ENCODE results near the gene ARID5A.
"Not testable (repeated sequence)": the region's sequence is repeated elsewhere in the genome, so short reads cannot be mapped to it uniquely, and the experiment has no call there.

Gene ARID5A

DNA sequence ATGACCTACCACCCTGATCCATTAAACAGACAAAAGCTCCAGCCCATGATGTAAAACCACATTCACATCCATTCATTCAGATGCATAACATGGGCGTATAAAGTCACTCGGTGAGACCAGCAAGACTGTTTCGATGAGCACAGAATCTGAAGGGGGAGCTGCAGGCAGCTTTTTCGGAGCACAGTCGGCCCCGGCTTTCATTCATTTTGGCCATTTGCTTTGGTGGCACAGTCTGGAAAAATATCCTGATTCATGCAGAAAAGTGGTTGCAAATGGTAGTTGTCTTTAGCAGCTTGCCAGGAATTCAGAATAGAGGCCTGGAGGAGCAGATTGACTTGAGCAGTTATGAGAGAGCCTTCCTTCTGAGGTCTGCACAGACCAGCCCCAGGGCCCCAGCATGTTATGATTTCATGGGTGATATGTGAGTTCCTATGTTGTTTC, 11.2 kb downstream of the ARID5A start:
- no peak for DNase-seq
- Mint-ChIP-seq H3K27ac (no peak overlapping the region), H3K4me3 (no peak overlapping the region), H3K36me3 (peaks cover 58% of the 10 kb centered on the region), H3K27me3 (peaks cover 1% of the 10 kb centered on the region), H3K4me1 (peaks cover 50% of the 10 kb centered on the region), H3K9me3 (no peaks in the 10 kb centered on the region)
- CTCF ChIA-PET = interaction anchor here (0.6 to 1.8 kb wide), 9 partner anchors 7 to 140 kb away, joined by 3 to 6 read pairs (median 3); partner anchors contain the start of gene ARID5A

DNA sequence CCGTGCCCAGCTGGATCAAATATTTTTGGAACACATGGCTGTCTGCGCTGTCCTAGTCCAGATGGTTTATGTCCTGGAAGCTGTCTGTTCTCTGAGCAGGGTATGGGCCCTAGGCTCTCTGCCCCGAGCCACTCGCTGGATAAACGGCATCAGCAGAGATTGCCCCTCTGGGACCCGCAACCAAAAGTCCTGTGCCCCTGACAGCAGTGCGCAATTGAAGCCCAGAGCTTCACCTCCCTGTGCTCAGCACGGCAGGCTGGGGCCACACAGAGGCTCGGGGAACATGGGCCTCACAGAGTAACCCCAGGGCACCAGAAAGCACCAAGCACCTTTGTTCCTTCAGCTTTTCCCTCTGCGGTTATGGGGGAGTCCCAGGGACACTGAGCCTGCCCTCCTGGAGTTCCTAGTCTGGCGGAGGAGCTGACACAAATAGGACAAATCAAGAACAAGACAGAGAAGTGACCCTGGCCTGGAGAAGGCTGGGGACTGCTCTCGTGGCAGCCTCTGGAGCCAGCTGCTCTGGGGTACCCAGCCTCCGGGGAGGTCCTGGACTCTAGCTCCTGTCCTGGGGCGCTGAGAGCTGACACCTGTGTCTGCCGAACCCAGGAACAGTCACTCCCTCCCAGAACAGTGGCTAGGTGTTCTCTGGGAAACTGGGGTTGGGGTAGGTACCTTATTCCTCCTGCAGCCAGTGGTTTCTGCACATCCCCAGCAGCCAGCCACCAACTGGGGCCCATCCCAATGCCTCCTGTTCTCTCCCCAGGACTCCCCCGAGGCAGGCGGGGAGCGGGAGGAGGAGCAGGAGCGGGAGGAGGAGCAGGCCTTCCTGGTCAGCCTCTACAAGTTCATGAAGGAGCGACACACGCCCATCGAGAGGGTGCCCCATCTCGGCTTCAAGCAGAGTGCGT, 12.3 kb downstream of the ARID5A start:
- CTCF ChIA-PET = interaction anchor here (1.2 to 1.8 kb wide), 4 partner anchors 11 to 51 kb away, joined by 3 to 6 read pairs (median 4); partner anchors contain the start of gene ARID5A
- no peak for DNase-seq
- no peaks in the 10 kb centered on the region for H3K9me3 Mint-ChIP-seq
- H3K27me3 Mint-ChIP-seq = no peaks in the 10 kb centered on the region
- peaks cover 55% of the 10 kb centered on the region for H3K36me3 Mint-ChIP-seq
- no peak overlapping the region for H3K4me3 Mint-ChIP-seq
- no peak overlapping the region for H3K27ac Mint-ChIP-seq
- peaks cover 49% of the 10 kb centered on the region for H3K4me1 Mint-ChIP-seq

DNA sequence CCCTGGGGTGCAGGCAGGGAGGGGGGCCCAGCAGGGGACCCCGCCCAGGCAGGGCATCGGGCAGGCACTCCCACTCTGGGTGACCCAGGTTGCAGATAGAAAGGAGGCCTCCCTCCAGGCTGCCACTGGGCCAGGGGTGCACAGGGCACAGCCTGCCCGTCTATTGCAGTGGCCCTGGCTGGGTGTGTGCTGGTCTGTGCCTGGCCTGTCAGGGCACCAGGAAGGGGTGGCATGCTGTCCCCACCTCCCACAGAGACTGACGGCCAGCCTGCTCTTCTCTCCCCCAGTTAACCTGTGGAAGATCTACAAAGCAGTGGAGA, 12.9 kb downstream of the ARID5A start:
- DNase-seq = no peak
- H3K27me3 Mint-ChIP-seq = peaks cover 1% of the 10 kb centered on the region
- peaks cover 49% of the 10 kb centered on the region for H3K4me1 Mint-ChIP-seq
- CTCF ChIA-PET = interaction anchor here (1.3 kb wide), 1 partner anchor 21 kb away, joined by 4 read pairs; no protein-coding TSS in a partner anchor
- no peak overlapping the region for H3K4me3 Mint-ChIP-seq
- H3K36me3 Mint-ChIP-seq = peaks cover 49% of the 10 kb centered on the region
- H3K27ac Mint-ChIP-seq = no peak overlapping the region
- no peaks in the 10 kb centered on the region for H3K9me3 Mint-ChIP-seq

DNA sequence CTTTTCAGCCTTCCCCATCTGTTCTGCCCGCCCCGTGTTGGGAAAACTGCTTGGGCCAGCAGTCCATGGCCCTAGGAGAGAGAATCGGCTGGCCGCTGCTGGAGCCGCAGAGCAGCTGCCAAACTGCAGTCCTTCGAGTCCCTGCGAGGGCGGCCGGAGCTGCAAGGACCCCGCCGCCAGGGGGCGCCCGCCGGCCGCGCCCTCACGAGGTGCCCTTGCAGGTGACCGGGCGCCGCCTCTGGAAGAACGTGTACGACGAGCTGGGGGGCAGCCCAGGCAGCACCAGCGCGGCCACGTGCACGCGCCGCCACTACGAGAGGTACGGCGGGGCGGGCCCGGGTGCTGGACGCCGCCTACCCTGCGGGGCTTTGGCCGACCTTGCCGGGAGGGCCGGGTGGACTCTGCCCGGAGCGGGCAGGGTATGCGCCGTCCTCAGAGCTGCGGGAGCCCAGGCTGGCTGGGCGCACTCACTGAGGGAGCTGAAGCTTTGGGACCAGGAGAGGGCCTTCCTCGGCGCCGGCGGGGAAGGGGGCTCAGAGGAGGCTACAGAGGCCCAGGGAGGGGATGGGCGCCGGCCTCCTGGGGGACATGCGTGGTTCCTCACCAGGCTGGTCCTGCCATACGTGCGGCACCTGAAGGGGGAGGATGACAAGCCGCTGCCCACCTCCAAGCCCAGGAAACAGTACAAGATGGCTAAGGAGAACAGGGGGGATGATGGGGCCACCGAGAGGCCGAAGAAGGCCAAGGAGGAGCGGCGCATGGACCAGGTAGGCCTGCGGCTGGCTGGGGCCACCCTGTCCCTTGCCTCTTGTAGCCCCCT, 13.6 kb downstream of the ARID5A start:
- Mint-ChIP-seq H3K9me3 (no peaks in the 10 kb centered on the region), H3K36me3 (peaks cover 45% of the 10 kb centered on the region), H3K4me1 (peaks cover 48% of the 10 kb centered on the region), H3K27ac (no peak overlapping the region), H3K4me3 (no peak overlapping the region), H3K27me3 (peaks cover 6% of the 10 kb centered on the region)
- no peak for DNase-seq
- CTCF ChIA-PET = no interaction called here

DNA sequence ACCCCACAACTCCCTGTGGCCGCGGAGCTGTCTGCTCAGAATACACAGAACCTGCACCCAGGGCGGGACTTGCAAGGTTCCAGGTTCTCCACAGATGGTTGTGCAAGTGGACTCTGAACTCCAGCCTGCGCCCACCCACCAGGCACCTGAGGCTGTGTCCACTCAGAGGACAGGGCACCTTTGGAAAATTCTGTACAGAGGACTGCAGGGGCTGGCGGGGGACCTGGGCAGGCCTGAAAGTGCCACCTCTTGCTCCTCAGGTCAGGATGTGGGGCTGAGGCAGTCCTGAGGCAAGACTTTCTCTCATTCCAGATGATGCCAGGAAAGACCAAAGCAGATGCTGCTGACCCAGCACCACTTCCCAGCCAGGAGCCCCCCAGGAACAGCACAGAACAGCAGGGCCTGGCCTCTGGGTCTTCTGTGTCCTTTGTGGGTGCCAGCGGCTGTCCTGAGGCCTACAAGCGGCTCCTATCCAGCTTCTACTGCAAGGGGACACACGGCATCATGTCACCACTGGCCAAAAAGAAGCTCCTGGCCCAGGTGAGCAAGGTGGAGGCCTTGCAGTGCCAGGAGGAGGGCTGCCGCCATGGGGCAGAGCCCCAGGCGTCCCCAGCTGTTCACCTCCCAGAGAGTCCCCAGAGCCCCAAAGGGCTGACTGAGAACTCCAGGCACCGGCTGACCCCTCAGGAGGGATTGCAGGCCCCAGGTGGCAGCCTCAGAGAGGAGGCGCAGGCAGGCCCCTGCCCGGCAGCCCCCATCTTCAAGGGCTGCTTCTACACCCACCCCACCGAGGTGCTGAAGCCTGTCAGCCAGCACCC, 14.4 kb downstream of the ARID5A start:
- Mint-ChIP-seq H3K9me3 (no peaks in the 10 kb centered on the region), H3K4me3 (no peak overlapping the region), H3K4me1 (peaks cover 40% of the 10 kb centered on the region), H3K36me3 (peaks cover 39% of the 10 kb centered on the region), H3K27ac (no peak overlapping the region), H3K27me3 (peaks cover 6% of the 10 kb centered on the region)
- CTCF ChIA-PET = no interaction called here
- no peak for DNase-seq

DNA sequence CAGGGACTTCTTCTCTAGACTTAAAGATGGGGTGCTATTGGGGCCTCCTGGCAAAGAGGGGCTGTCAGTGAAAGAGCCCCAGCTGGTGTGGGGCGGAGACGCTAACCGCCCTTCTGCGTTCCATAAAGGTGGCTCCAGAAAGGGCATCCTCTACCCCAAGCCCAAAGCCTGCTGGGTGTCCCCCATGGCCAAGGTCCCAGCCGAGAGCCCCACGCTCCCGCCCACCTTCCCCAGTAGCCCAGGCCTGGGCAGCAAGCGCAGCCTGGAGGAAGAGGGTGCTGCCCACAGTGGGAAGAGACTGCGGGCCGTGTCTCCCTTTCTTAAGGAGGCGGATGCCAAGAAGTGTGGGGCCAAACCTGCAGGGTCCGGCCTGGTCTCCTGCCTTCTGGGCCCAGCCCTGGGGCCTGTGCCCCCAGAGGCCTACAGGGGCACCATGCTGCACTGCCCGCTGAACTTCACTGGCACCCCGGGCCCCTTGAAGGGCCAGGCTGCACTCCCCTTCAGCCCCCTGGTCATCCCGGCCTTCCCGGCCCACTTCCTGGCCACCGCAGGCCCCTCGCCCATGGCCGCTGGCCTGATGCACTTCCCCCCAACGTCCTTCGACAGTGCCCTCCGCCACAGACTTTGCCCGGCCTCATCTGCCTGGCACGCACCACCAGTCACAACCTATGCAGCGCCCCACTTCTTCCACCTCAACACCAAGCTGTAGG, 15.2 kb downstream of the ARID5A start:
- peaks cover 33% of the 10 kb centered on the region for H3K36me3 Mint-ChIP-seq
- peaks cover 36% of the 10 kb centered on the region for H3K4me1 Mint-ChIP-seq
- CTCF ChIA-PET = interaction anchor here (3.9 kb wide), 1 partner anchor 145 kb away, joined by 53 read pairs; no protein-coding TSS in a partner anchor
- no peak overlapping the region for H3K4me3 Mint-ChIP-seq
- no peak for DNase-seq
- H3K27me3 Mint-ChIP-seq = peaks cover 6% of the 10 kb centered on the region
- peak overlapping the region; percentile 1 for H3K27ac Mint-ChIP-seq
- no peaks in the 10 kb centered on the region for H3K9me3 Mint-ChIP-seq

DNA sequence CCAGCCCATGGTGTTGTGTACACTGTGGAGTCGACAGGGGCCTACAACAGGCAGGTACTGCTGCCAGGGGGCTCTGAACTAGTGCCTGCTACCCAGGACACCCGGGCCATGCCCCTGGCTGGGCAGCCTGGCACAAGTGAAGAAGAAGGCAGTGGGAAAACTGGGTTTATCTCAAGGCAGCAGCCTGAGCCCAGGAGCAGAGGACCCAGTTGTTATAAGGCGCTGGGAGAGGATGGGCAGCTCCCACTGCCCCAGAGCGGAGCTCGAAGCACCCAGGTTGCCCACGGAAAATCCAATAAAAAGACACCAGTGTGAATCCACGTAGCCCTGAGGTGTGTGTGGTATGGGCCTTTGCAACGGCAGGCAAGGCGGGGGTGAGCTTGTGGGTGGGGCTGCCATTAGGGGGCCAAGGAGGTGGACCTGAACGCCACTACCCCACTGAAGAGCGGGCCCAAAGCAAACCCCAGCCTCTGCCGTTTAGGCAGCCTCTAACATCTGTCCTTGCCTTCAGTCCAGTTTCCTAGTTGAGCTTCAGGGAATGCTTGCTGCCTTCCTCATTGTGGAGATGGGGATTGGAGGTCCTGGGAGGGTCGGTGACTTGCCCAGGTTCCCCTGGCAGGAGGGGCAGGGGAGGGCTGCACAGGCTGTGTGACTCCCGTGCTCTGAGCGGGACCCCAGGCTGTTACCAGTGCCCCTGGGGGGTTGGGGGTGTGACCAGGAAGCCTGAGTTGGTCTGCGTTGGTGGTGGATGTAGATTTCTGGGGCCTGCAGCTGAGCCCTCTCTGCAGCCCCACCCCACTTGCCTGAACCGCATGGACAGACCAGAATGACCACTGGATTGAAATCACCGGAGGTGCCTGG, 16.0 kb downstream of the ARID5A start:
- no peaks in the 10 kb centered on the region for H3K9me3 Mint-ChIP-seq
- no peak for DNase-seq
- peaks cover 31% of the 10 kb centered on the region for H3K4me1 Mint-ChIP-seq
- H3K27ac Mint-ChIP-seq = peak overlapping the region; percentile 1
- peaks cover 6% of the 10 kb centered on the region for H3K27me3 Mint-ChIP-seq
- H3K4me3 Mint-ChIP-seq = no peak overlapping the region
- peaks cover 28% of the 10 kb centered on the region for H3K36me3 Mint-ChIP-seq
- CTCF ChIA-PET = interaction anchor here (2.7 to 5.3 kb wide), 3 partner anchors 14 to 146 kb away, joined by 24 to 53 read pairs (median 51); partner anchors contain the start of gene ARID5A

DNA sequence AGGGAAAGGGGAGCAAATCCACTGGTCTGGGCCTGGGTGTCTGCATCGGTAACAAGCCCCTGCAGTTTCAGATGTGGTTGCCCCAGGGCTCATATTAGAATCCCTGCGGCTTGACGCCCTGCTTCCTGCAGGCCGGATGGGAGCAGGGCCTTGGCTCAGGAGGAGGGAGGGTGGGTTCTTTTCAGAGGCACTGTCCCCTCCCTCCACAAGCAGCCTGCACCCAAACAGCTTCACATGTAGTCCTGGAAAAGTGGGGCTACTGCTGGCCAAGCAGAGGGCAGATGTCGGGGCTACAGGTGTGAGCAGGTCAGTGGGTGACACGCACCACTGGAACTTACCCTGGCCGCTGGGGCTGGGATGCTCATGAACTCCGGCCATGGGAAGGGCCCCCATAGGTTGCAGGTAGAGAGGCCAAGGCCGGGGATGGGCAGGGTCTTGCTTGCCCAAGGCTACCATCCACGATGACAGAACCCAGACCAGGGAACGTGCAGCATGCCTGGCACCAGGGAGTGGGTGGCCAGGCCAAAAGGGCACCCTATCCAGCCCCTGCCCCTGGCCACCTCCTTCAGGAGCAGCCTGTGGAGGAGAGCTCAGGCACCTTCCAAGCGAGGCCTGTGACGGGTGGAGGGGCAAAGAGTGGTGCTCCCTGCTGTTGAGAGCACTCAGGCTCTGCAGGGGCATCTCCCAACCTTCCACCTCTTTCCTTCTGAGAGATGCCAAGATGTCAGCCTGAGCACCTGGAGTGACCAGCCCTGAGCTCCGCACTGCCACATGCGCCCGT, 16.8 kb downstream of the ARID5A start:
- CTCF ChIA-PET = interaction anchor here (0.7 to 5.3 kb wide), 17 partner anchors 9 to 208 kb away, joined by 3 to 53 read pairs (median 5); partner anchors contain the start of gene ARID5A
- peak overlapping the region; percentile 49 for H3K27ac Mint-ChIP-seq
- peaks cover 6% of the 10 kb centered on the region for H3K27me3 Mint-ChIP-seq
- peak overlapping the region; percentile 10 for H3K4me3 Mint-ChIP-seq
- no peak for DNase-seq
- no peaks in the 10 kb centered on the region for H3K9me3 Mint-ChIP-seq
- H3K4me1 Mint-ChIP-seq = peaks cover 26% of the 10 kb centered on the region
- H3K36me3 Mint-ChIP-seq = peaks cover 22% of the 10 kb centered on the region

DNA sequence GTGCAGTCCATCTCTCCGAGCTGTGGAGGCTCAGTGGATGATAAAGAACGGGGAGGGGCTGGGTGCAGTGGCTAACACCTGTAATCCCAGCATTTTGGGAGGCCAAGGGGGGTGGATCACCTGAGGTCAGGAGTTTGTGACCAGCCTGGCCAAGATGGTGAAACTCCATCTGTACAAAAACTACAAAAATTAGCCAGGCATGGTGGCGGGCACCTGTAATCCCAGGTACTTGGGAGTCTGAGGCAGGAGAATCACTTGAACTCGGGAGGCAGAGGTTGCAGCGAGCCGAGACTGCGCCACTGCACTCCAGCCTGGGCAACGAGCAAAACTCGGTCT, 17.4 kb downstream of the ARID5A start:
- not testable (repeated sequence) for DNase-seq, H3K27me3 Mint-ChIP-seq, H3K9me3 Mint-ChIP-seq
- H3K4me1 Mint-ChIP-seq = peaks cover 26% of the 10 kb centered on the region
- H3K4me3 Mint-ChIP-seq = peak overlapping the region; percentile 10
- CTCF ChIA-PET = interaction anchor here (0.7 to 5.3 kb wide), 19 partner anchors 10 to 207 kb away, joined by 3 to 53 read pairs (median 5); partner anchors contain the start of gene ARID5A
- H3K27ac Mint-ChIP-seq = peak overlapping the region; percentile 49
- peaks cover 18% of the 10 kb centered on the region for H3K36me3 Mint-ChIP-seq

DNA sequence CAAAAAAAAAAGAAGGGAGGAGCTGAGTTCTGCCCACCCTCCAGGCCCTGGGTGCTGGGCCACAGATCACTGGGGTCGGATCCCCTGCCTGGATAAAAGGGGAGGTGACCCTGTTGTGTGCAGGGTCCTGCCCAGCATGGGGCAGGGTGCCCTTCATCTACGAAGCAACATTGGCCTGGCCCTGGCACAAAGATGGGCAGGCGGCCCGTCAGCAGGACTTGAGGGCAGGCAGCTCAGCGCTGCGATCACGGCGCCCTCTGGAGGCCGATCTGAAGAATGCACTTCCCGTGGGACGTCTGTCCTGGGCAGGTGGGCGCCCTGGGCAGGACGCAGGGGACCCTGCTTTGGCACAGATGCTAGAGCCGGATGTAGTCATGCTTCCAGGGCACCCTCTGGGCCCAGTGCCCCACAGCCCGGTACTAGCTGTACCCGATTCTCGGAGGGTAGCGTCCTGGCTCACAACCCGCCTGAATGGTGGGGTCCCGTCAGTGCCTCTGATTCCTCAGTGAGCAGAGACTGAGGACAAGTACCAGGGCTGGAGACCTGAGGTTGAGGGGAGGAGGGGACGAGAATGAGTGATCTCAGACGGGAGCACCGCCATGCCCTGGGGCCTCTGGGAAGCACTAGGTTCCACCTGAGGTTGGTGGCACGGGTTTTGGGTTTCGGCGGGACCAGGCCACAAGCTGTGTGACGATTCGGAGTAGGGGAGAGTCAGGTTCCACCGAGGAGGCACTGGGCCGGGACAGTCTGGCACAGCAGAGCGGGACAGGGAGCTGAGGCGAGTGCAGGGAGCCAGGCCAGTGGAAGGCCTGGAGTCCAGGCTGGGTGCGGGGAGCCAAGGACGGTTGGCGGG, 18.0 kb downstream of the ARID5A start:
- no peaks in the 10 kb centered on the region for H3K9me3 Mint-ChIP-seq
- H3K4me1 Mint-ChIP-seq = peaks cover 26% of the 10 kb centered on the region
- CTCF ChIA-PET = interaction anchor here (0.7 to 5.3 kb wide), 19 partner anchors 10 to 190 kb away, joined by 3 to 53 read pairs (median 5); partner anchors contain the start of gene ARID5A
- H3K27me3 Mint-ChIP-seq = peaks cover 6% of the 10 kb centered on the region
- H3K27ac Mint-ChIP-seq = peak overlapping the region; percentile 49
- peaks cover 18% of the 10 kb centered on the region for H3K36me3 Mint-ChIP-seq
- peak overlapping the region; percentile 10 for H3K4me3 Mint-ChIP-seq
- DNase-seq = peak; percentile 76

DNA sequence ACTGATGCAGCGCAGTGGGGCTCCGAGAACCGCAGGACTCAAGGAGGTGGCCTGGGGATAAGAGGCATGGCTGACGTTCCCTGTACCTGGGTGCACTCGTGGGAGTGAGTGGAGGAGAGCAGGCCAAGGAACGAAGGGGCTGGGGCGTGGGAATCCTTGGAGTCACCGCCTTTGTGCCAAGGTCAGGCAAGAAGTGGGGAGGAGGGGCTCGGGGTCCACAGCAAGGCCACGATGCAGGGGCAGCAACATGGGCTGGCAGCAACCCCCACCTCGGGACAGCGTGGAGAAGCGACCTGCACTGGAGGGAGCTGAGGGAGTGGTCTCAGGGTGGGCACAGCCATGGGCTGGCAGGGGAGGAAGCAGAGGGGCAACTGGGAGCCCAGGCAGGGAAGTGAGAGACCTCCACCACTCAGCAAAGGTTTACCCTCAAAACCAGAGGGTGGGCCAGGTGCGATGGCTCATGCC, 18.6 kb downstream of the ARID5A start:
- no peak for DNase-seq
- Mint-ChIP-seq H3K36me3 (peaks cover 15% of the 10 kb centered on the region), H3K9me3 (no peaks in the 10 kb centered on the region), H3K4me3 (no peak overlapping the region), H3K27ac (no peak overlapping the region), H3K27me3 (peaks cover 13% of the 10 kb centered on the region), H3K4me1 (peaks cover 26% of the 10 kb centered on the region)
- CTCF ChIA-PET = interaction anchor here (1.0 to 5.3 kb wide), 6 partner anchors 17 to 149 kb away, joined by 3 to 53 read pairs (median 17); partner anchors contain the start of gene ARID5A

All from activated naive CD4-positive, alpha-beta T cell treated with anti-CD3 and anti-CD28 coated beads, Interleukin-2, amount 10 ng/mL, durations not matched to agents 7 days and 5 days (primary cell).